ENCODE results near the gene CUEDC1. TPM values are rescaled to one million over a fixed set of nuclear protein-coding genes. Genes with fewer than 3 reads are reported as not detected.

CUEDC1 gene
- total and polyA plus RNA-seq, 2 of the 13 experiments (the other 11 are each of a cell fraction or from before 2014, with no cell fraction given), result 7.4 to 12.9 TPM

- DNase-seq (ENCODE audit: low spot score), result no peak
- H3K4me2 ChIP-seq (ENCODE audit: low read depth, low read length), result no peak overlapping the region
- no peak overlapping the region for H3K9ac ChIP-seq (ENCODE audit: insufficient read depth, low read depth, low read length)
- in situ Hi-C loops (cut with HindIII; ENCODE audit: extremely low pct_ligation_motif_present, low pct_unique_long_range_greater_than_20kb) (no loop called here), intact Hi-C loops (cut with micrococcal nuclease; ENCODE audit: unreplicated experiment) (no loop called here)
- no peak for FAIRE-seq
- BruUV-seq (replicated peaks), result no TSS peak
- H3K79me2 ChIP-seq (ENCODE audit: insufficient read depth, low read length), result no peaks in the 10 kb centered on the region
- H3K4me3 ChIP-seq (replicated peaks in 1 of 3; ENCODE audit: insufficient read depth in 1 of 3, low read depth in 2 of 3, low read length in 3 of 3), result no peak overlapping the region
- ATAC-seq, result no peak
- H3K4me1 ChIP-seq (ENCODE audit: insufficient read depth, low read length), result peaks cover 36% of the 10 kb centered on the region
- WGBS (ENCODE audit: low lambda C conversion rate), result 98% methylated on average over 8 of the region's 9 CpGs
- no peaks in the 10 kb centered on the region for H4K20me1 ChIP-seq (ENCODE audit: insufficient read depth, low read length)
- H3K27me3 ChIP-seq (ENCODE audit: control insufficient read depth in 1 of 2, insufficient read depth in 2 of 2, low read length in 2 of 2), result no peaks in the 10 kb centered on the region
- H3K36me3 ChIP-seq (replicated peaks in 1 of 2; ENCODE audit: control insufficient read depth in 1 of 2, insufficient read depth in 2 of 2, low read length in 2 of 2), result no peaks in the 10 kb centered on the region
- H3K9me3 ChIP-seq (ENCODE audit: low read length), result no peaks in the 10 kb centered on the region
- no peak overlapping the region for H2AFZ ChIP-seq (ENCODE audit: low read length)
- CTCF ChIA-PET (ENCODE audit: low intra/inter-chr PET ratio, low total read pairs), result no interaction called here
- POLR2A ChIA-PET, result no interaction called here
- no peak overlapping the region for H3K27ac ChIP-seq (ENCODE audit: extremely low read length, insufficient read depth, low read length)
- TF ChIP-seq SMYD3 (CRISPR knock-in tag; IDR thresholded peaks at IDR 0.05) (no peak), NR0B2 (CRISPR knock-in tag; IDR thresholded peaks at IDR 0.05) (no peak), SMC3 (IDR thresholded peaks at IDR 0.05; ENCODE audit: low read length) (no peak), WIZ (CRISPR knock-in tag; IDR thresholded peaks at IDR 0.05) (no peak), ZNF350 (CRISPR knock-in tag; IDR thresholded peaks at IDR 0.05; ENCODE audit: borderline replicate concordance, low read depth) (no peak), PPARG (CRISPR knock-in tag; conservative IDR thresholded peaks at IDR 0.05) (no peak), ZNF639 (CRISPR knock-in tag; conservative IDR thresholded peaks at IDR 0.05) (no peak), GLI4 (CRISPR knock-in tag; IDR thresholded peaks at IDR 0.05; ENCODE audit: borderline replicate concordance) (no peak), GLMP (CRISPR knock-in tag; IDR thresholded peaks at IDR 0.05; ENCODE audit: borderline replicate concordance) (no peak), ZNF703 (CRISPR knock-in tag; IDR thresholded peaks at IDR 0.05; ENCODE audit: borderline replicate concordance) (no peak), YEATS2 (CRISPR knock-in tag; IDR thresholded peaks at IDR 0.05; ENCODE audit: borderline replicate concordance) (no peak), ZNF282 (IDR thresholded peaks at IDR 0.05; ENCODE audit: partially characterized antibody) (no peak), TBX2 (CRISPR knock-in tag; IDR thresholded peaks at IDR 0.05; ENCODE audit: borderline replicate concordance) (no peak), ZNF296 (CRISPR knock-in tag; conservative IDR thresholded peaks at IDR 0.05) (no peak), GMEB2 (CRISPR knock-in tag; IDR thresholded peaks at IDR 0.05; ENCODE audit: low read depth) (no peak), ZNF788 (CRISPR knock-in tag; IDR thresholded peaks at IDR 0.05; ENCODE audit: borderline replicate concordance) (no peak), ATAD3A (CRISPR knock-in tag; IDR thresholded peaks at IDR 0.05) (no peak)
Measured at GRCh38 chr17:57925361-57925990, 29.7 kb downstream of the CUEDC1 start.

Data from HepG2 (cell line).